Measurements from ENCODE around the gene NOL7.

Gene NOL7

DNA sequence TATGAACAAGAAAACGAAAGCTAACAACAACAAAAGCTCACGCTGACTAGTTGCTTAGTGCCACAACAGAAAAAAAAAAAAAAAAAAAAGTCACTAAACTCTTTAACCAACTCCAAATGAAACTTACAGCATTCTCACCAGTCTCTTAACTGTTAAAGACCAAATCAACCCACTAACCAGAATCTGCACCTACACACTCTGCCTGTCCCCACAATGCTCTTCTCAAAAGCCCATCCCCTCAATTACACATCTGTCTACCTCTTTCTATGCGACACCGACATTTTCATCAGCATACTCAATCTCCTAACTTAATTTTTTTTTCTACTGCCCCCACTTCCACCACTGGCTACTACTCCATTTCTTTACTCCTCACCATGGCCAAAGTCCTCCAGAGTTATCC lies 34.3 kb downstream of the NOL7 start:
- DNase-seq (ENCODE audit: extremely low read depth in 1 of 2, low read depth in 1 of 2), result no peak

DNA sequence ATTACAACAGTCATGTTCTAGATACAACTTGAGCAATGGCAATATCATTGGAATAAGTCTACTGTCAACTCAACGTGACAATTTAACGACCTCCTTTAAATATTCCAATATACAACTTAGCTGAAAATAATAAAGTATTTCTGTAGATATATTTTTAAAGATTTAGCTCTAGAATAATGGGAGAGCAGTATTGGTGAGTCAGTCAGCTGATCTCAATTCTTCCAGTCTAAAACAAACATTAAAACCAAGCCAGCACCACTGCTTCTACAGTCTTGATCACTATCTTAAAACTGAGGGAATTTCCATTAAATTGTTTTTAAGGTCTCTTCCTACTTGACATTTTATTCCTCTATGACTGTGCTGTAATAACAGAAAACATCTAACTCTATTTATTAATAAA lies 38.2 kb downstream of the NOL7 start:
- no peak for DNase-seq (ENCODE audit: extremely low read depth in 1 of 2, low read depth in 1 of 2)

DNA sequence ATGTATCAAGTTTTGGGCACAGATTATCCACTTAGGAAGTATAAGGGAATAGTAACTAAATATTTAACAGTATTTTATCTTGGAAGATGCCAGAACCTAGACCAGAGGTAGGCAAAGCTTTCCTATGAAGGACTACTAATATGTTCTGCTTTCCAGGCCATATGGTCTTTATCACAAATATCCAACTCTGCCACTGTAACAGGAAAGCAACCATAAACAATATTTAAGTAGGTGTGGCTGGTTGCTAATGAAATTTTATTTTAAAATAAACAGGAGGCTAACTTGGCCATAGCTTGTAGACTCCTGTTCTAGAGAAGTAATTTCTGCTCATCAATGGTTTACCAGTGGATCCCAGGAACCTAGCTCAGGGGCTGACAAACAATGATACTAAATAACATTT lies 39.4 kb downstream of the NOL7 start:
- no peak for DNase-seq (ENCODE audit: extremely low read depth in 1 of 2, low read depth in 1 of 2)

DNA sequence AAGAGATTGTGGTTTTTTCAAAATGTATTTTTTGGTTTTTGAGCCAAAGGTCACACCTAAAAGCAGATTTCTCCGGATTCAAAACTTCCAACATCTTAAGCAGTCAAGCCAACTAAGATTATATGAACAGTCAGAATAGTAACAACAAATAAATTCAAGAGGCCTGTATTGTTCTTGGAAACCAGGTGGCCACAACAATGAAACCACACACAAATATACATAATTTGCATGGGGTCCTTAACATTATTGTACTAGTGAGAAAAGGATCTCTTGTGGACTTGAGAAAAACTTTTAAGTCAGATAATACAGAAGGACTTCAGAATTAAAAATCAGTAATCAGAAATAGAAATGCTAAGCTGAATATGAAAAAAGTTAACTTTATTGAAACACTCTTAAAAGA lies 40.6 kb downstream of the NOL7 start:
- no peak for DNase-seq (ENCODE audit: extremely low read depth in 1 of 2, low read depth in 1 of 2)

DNA sequence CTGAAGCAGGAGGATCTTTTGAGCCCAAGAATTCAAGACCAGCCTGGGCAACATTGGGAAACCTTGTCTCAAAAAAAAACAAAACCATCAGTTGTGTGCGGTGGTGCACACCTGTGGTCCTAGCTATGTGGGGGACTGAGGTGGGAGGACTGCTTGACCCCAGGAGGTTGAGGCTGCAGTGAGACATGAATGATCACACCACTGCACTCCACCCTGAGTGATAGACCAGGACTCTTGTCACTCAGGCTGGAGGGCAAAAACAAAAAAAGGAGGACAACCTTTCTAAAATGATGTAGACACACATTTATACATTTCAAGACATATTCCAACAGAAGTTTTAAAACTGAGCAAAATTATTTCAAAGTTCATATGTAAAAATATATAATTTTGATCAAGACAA lies 45.1 kb downstream of the NOL7 start:
- no peak for DNase-seq (ENCODE audit: extremely low read depth in 1 of 2, low read depth in 1 of 2)

DNA sequence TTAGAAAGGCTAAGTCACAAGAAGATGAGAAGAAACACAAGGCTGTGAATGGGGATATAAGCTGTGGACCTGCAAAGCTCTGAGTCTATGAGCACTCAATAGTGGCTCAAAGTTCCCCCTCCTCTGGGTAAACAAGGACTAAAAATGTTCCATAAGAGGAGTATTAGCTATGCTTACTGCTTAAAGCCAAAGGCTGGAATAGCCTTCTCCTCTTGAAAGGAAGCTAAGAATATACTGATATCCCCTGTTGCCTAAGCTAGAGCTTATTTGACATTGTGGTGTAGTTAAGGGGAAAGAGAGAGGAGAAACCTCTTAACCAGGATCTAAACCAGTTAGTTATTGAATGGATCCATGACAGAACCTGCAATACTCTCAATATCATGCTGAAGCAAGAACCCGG lies 45.8 kb downstream of the NOL7 start:
- DNase-seq (ENCODE audit: extremely low read depth in 1 of 2, low read depth in 1 of 2), result no peak

DNA sequence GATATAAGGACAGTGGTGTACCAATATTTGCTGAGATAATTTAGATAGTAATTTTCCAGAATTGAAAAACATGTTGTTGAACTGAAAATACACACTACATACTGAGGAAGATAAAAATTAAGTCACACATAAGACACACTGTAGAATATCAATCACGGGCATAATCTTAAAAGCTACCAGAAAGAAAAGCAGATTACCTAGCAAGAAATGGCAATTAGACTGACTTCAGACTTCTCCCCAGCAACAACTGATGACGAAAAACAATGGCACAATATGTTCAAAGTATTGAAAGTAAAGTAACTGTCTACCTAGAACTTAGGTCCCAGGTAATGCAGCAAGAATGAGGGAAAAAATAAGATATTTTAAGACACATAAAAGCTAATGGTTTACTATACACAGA lies 46.5 kb downstream of the NOL7 start:
- DNase-seq (ENCODE audit: extremely low read depth in 1 of 2, low read depth in 1 of 2), result no peak

DNA sequence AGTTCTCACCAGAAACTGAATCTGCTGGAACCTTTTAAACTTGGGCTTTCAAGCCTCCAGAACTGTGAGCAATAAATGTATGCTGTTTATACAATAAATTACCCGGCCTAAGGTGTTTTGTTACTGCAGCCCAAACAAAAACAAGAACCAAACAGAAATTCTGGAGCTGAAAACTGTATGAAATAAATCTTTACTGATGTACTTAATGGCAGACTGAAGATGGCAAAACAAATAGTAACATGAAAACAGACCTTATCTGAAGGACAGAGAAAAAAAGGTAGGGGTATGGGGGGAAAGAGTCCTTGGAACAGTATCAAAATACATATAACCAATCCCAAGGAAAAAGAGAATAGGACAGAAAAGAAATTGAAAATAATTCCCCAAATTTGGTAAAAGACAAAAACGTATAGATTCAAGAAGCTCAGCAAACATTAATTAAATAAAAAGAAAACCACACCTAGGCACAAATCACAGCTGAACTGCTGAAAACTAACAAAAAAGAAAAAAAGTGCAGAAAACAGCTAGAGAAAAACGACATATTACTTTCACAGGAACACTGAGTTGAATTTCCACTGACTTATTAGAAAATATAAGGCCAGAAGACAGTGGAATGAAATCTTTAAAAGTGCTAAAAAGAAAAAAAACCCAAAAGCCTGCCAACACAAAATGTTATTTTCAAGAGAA lies 47.7 kb downstream of the NOL7 start:
- no peak for DNase-seq (ENCODE audit: extremely low read depth in 1 of 2, low read depth in 1 of 2)

DNA sequence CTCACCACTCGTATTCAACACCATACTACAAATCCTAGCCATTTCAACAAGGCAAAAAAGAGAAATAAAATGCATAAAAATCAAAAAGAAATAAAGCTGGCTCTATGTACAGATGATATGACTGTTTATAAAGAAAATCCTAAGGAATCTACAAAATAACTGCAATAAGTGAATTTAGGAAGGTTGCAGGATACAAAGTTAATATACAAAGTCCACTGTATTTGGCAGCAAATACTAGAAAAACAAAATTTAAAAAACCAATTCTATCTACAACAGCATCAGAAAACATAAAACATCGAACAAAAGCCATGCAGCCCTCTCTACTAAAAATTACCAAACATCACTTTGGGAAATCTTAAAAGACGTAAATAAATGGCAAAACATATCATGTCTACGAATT lies 48.9 kb downstream of the NOL7 start:
- DNase-seq (ENCODE audit: extremely low read depth in 1 of 2, low read depth in 1 of 2), result no peak

DNA sequence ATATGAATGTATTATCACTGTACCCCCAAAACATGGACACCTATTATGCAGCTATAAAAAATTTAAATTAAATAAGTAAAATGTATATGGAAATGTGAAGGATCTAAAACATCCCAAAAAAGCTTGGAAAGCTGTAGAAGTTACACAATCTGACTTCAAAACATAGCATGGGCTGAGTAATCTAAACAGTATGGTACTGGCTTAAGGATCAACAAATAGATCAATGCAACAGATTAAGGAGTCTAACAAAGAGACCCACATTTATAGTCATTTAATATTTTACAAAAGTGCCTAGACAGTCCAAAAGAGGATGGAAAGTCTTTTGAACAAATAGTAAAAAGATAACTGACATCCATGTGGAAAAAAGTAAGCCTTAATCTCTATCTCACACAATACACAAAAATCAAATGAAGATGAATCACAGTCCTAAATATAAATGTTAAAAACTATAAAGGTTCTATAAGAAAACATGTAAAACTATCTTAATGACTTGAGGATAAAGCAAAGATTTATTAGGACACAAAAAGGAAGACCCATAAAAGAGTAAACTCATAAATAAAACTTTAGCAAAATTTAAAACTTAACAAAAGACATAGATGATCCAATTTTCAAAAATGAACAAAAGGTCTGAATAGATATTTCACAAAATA lies 49.7 kb downstream of the NOL7 start:
- no peak for DNase-seq (ENCODE audit: extremely low read depth in 1 of 2, low read depth in 1 of 2)

DNA sequence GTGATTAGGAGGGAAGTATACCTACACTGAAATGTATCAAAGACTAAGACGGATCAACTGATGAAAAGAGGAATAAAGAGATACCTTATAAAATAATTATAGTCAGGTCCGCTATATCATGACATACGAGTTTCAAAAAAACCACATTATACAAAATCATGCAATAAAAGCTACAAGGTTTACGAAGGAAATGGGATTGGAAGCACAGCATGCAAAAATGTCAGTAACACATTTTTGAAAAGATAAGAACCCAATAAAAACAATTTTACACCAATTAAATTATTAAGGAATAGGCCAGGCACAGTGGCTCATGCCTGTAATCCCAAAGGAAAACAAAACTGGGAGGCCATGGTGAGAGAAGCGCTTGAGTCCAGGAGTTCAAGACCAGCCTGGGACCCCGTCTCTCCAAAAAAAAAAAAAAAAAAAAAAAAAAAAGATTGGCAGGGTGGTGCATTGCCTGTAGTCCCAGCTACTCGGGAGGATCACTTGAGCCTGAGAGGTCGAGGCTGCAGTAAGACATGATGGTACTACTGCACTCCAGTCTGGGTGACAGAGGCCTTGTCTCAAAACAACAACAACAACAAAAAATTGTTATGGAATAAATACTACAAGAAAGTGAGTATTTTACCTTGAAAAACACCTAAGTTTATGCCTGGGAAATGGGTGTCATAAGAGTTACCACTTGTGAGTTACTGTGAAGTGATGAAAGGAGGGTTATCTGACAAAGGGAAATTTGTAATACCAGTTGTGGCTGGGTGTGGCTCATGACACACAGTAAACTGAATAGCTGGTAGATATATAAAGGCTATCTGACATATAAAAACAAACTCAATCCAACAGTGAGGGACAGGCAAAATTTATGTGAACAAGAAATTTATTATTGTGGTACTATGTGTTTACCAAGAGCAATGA lies 51.3 kb downstream of the NOL7 start:
- DNase-seq (ENCODE audit: extremely low read depth in 1 of 2, low read depth in 1 of 2), result no peak

DNA sequence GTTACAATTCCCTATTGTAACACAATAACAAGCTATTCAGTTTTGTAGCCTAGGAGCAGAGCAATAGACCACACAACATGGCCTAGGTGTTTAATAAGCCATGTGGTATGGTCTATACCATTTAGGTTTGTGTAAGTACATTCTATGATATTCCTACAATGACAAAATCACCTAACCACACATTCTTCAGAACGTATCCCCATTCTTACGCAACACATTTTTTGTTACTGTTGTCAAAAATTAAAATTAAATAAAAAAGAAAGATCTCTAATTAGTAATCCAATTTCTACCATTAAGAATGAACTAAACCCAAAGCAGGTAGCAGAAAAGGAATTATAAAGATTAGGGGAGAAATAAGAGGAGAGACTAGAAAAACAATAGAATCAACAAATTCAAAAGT lies 52.5 kb downstream of the NOL7 start:
- DNase-seq (ENCODE audit: extremely low read depth in 1 of 2, low read depth in 1 of 2), result no peak

DNA sequence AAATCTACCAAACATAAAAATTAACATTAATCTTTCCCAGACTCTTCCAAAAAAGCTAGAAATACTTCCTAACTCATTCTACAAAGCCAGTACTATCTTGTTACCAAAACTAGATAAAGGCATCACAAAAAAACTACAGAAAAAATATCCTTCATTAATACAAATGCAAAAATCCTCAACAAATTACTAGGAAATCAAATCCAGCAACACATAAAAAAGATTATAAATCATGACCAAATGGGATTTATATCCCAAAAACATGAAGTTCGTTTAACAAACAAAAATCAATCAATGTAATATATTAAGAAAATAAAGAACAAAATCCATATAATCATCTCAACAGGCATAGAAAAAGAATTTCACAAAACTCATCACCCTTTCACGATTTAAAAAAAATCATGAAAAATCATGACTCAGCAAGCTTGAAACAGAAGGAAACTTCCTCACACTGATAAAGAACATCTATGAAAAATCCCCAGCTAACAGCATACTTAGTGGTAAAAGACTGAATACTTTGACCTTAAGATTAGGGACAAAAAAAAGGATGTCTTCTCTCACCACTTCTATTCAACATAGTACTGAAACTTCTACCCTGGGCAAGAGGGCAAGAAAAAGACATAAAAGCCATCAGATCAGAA lies 53.3 kb downstream of the NOL7 start:
- no peak for DNase-seq (ENCODE audit: extremely low read depth in 1 of 2, low read depth in 1 of 2)

DNA sequence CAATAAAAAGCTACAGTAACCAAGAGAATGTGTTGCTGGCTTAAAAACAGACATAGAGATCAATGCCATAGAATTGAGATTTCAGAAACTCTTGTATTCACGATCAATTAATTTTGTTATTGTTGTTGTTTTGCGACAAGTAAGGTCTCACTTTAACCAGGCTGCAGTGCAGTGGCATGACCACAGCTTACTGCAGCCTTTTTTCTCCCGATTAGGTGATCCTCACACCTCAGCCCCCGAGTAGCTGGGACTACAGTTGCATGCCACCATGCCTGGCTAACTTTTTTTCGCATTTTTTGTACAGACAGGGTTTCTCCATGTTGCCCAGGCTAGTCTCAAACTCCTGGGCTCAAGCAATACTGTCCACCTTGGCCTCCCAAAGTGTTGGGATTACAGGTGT lies 54.3 kb downstream of the NOL7 start:
- DNase-seq (ENCODE audit: extremely low read depth in 1 of 2, low read depth in 1 of 2), result no peak

All from activated CD8-positive, alpha-beta memory T cell treated with anti-CD3 and anti-CD28 coated beads for 1 hour (primary cell).